GM21528 (cell line): Measurements from ENCODE around the gene OR2V1.
"Not testable (repeated sequence)": the region's sequence is repeated elsewhere in the genome, so short reads cannot be mapped to it uniquely, and the experiment has no call there.

Experiments used
- ATAC-seq: cut with Tn5 transposase; IDR thresholded peaks from one replicate; pipeline ENCODE4 v1.9.1; 2021; ENCODE audit warnings: mild to moderate bottlenecking, moderate library complexity; ENCODE audit not compliant: unreplicated experiment, low FRiP score

The OR2V1 gene

GRCh38 chr5:181131514-181131913 lies 545 bp upstream of the OR2V1 start:
- ATAC-seq: no peak

- not testable (repeated sequence) for ATAC-seq
These were observed 888 bp downstream of the OR2V1 start for GRCh38 chr5:181130081-181130480.

GRCh38 chr5:181129601-181130000 lies 1.4 kb downstream of the OR2V1 start:
- no peak for ATAC-seq

GRCh38 chr5:181127907-181128626 lies 2.9 kb downstream of the OR2V1 start:
- ATAC-seq: no peak

GRCh38 chr5:181127456-181127855 lies 3.5 kb downstream of the OR2V1 start:
- no peak for ATAC-seq

GRCh38 chr5:181126841-181127240 lies 4.1 kb downstream of the OR2V1 start:
- ATAC-seq: no peak

GRCh38 chr5:181124526-181124925 lies 6.4 kb downstream of the OR2V1 start:
- ATAC-seq: no peak

GRCh38 chr5:181121675-181122561 lies 9.1 kb downstream of the OR2V1 start:
- ATAC-seq: no peak

- ATAC-seq: no peak
These were observed 10.2 kb downstream of the OR2V1 start for GRCh38 chr5:181120761-181121160.

GRCh38 chr5:181120306-181120705 lies 10.7 kb downstream of the OR2V1 start:
- ATAC-seq: no peak

GRCh38 chr5:181119105-181119504 lies 11.9 kb downstream of the OR2V1 start:
- no peak for ATAC-seq

GRCh38 chr5:181118369-181118768 lies 12.6 kb downstream of the OR2V1 start:
- ATAC-seq: no peak

GRCh38 chr5:181114844-181115778 lies 15.9 kb downstream of the OR2V1 start:
- no peak for ATAC-seq

GRCh38 chr5:181114284-181114843 lies 16.6 kb downstream of the OR2V1 start:
- ATAC-seq: no peak

- not testable (repeated sequence) for ATAC-seq
These were observed 17.4 kb downstream of the OR2V1 start for GRCh38 chr5:181113572-181113971.

- no peak for ATAC-seq
These were observed 18.5 kb downstream of the OR2V1 start for GRCh38 chr5:181112476-181112875.

GRCh38 chr5:181111010-181111409 lies 20.0 kb downstream of the OR2V1 start:
- no peak for ATAC-seq

- no peak for ATAC-seq
These were observed 21.4 kb downstream of the OR2V1 start for GRCh38 chr5:181109489-181110013.

- no peak for ATAC-seq
These were observed 22.3 kb downstream of the OR2V1 start for GRCh38 chr5:181108578-181109165.

- no peak for ATAC-seq
These were observed 23.3 kb downstream of the OR2V1 start for GRCh38 chr5:181107699-181108098.
